GM19099 (cell line): ENCODE measurements around the gene GYS2.

ENCODE experiments used
- POLR2A ChIP-seq: IDR thresholded peaks from 3 replicates; pipeline ENCODE4 v1.6.1; 2011; ENCODE audit warnings: low read depth; ENCODE audit not compliant: insufficient read length; ENCODE audit errors: extremely low read depth

GYS2 gene

GRCh38 chr12:21604245-21605101, at the start of gene GYS2:
GYS2 (minus strand) TSS chr12:21604847; CDS start chr12:21604592, 255 bp downstream.
- no peak for TF ChIP-seq POLR2A

GRCh38 chr12:21651821-21652220, 47.2 kb upstream of the GYS2 start:
- TF ChIP-seq POLR2A: no peak

GRCh38 chr12:21650997-21651396, 46.4 kb upstream of the GYS2 start:
- TF ChIP-seq POLR2A: no peak

GRCh38 chr12:21649034-21649433, 44.4 kb upstream of the GYS2 start:
- TF ChIP-seq POLR2A: no peak

- TF ChIP-seq POLR2A: no peak
These were observed 43.7 kb upstream of the GYS2 start for GRCh38 chr12:21648378-21648777.

GRCh38 chr12:21647179-21647578, 42.5 kb upstream of the GYS2 start:
- no peak for TF ChIP-seq POLR2A

- no peak for TF ChIP-seq POLR2A
These were observed 39.9 kb upstream of the GYS2 start for GRCh38 chr12:21644516-21644915.

GRCh38 chr12:21643758-21644157, 39.1 kb upstream of the GYS2 start:
- no peak for TF ChIP-seq POLR2A

- TF ChIP-seq POLR2A: no peak
These were observed 38.2 kb upstream of the GYS2 start for GRCh38 chr12:21642707-21643389.

- no peak for TF ChIP-seq POLR2A
These were observed 33.6 kb upstream of the GYS2 start for GRCh38 chr12:21638054-21638891.

- no peak for TF ChIP-seq POLR2A
These were observed 29.6 kb upstream of the GYS2 start for GRCh38 chr12:21634245-21634644.

- TF ChIP-seq POLR2A: no peak
These were observed 26.7 kb upstream of the GYS2 start for GRCh38 chr12:21631367-21631766.

- TF ChIP-seq POLR2A: no peak
These were observed 23.3 kb upstream of the GYS2 start for GRCh38 chr12:21627924-21628323.

GRCh38 chr12:21618566-21618965, 13.9 kb upstream of the GYS2 start:
- no peak for TF ChIP-seq POLR2A

- no peak for TF ChIP-seq POLR2A
These were observed 12.4 kb upstream of the GYS2 start for GRCh38 chr12:21617030-21617429.
